Fibroblast of pulmonary artery (primary cell): ENCODE measurements around the gene DCLK1.

Source experiments
- DNase-seq: peaks from one replicate; pipeline ENCODE4 v3.0.0-alpha.2; 2010; ENCODE audit warnings: low read depth
- H3K4me3 ChIP-seq: replicated peaks from 2 replicates; pipeline ENCODE4 v1.5.1; 2011; ENCODE audit warnings: low read depth, mild to moderate bottlenecking, control low read depth, low read length, moderate library complexity
- CTCF ChIP-seq: IDR thresholded peaks from 2 replicates; pipeline ENCODE4 v1.5.1; 2011; ENCODE audit warnings: mild to moderate bottlenecking, control low read depth, low read length, inconsistent platforms; ENCODE audit errors: missing control alignments

DCLK1 gene

GRCh38 chr13:36090592-36090991 is 40.6 kb downstream of the DCLK1 start:
- TF ChIP-seq CTCF: no peak
- DNase-seq: no peak
- no peak overlapping the region for H3K4me3 ChIP-seq

- no peak for DNase-seq
Observed at GRCh38 chr13:36089130-36089647, 42.0 kb downstream of the DCLK1 start.

GRCh38 chr13:36088463-36088862 is 42.7 kb downstream of the DCLK1 start:
- TF ChIP-seq CTCF: no peak
- H3K4me3 ChIP-seq: no peak overlapping the region
- DNase-seq: no peak

More at GRCh38 chr13:36089130-36089647, 42.0 kb downstream of the DCLK1 start:
- no peak for TF ChIP-seq CTCF
- H3K4me3 ChIP-seq: no peak overlapping the region

DNA sequence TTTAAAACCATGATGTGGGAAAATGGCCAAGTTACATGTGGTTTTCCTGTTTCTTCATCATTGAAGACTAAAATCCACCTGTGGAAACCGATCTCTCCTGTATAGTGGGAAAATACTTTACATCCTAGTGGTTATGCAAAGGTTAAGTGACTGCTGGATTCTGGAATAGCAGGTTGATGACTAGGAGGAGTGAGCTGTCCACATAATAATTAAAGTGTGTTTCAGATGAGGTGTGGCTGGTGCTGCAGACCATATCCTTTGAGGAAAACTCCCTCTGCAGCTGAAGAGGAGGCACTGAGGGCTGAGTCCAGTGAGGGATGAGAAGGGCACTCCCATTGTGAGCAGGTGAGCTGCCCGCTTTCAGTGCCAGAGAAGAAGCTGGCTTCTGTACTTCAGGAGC is 43.2 kb downstream of the DCLK1 start:
- DNase-seq: no peak
- TF ChIP-seq CTCF: no peak
- H3K4me3 ChIP-seq: no peak overlapping the region

DNA sequence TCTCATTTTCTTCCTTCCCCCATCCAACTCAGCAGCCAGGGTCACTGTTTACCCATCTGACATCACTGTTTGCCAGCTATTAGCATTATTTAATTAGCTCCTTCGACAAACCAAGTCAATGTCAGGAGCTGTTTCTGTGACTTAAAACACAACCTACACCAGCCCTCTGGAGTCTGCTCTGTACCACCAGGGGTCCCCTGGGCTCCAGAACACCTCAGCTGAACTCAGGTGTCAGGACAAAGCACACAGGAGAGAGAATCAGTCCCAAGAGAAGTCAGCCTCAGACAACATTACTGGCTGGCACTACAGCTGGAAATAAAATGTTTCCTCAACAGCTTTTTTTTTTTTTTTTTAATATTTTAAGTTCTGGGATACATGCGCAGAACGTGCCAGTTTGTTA is 45.1 kb downstream of the DCLK1 start:
- no peak for DNase-seq

DNA sequence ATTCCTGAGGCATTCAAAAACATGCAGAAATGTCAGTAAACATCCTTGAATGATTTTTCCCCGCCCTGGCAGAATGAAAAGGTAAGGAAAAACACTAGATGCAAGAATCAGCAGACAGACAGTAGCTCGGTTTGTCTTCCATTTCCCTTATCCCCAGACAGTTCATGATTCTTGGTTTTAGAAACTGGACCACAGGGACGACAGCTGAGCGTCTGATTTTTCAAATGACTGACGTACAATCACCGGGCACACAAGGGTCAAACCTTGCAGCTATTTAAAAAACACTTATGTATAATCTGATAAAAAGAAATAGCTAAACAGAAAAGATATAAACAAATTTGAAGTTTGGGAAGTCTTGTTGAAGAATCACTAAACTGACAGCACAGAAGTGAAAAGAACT is 47.1 kb downstream of the DCLK1 start:
- no peak overlapping the region for H3K4me3 ChIP-seq
- no peak for TF ChIP-seq CTCF
- DNase-seq: no peak

More for the DNA sequence above, 45.1 kb downstream of the DCLK1 start:
- H3K4me3 ChIP-seq: no peak overlapping the region
- no peak for TF ChIP-seq CTCF

- no peak for TF ChIP-seq CTCF
- H3K4me3 ChIP-seq: no peak overlapping the region
- no peak for DNase-seq
Observed at GRCh38 chr13:36082806-36083205, 48.4 kb downstream of the DCLK1 start.
